GM19035 (cell line): ENCODE measurements around the gene CCDC9.
"Not testable (repeated sequence)": the region's sequence is repeated elsewhere in the genome, so short reads cannot be mapped to it uniquely, and the experiment has no call there.

Source experiments
- ATAC-seq: cut with Tn5 transposase; IDR thresholded peaks from one replicate; pipeline ENCODE4 v1.9.1; 2021; ENCODE audit not compliant: unreplicated experiment

The CCDC9 gene

DNA sequence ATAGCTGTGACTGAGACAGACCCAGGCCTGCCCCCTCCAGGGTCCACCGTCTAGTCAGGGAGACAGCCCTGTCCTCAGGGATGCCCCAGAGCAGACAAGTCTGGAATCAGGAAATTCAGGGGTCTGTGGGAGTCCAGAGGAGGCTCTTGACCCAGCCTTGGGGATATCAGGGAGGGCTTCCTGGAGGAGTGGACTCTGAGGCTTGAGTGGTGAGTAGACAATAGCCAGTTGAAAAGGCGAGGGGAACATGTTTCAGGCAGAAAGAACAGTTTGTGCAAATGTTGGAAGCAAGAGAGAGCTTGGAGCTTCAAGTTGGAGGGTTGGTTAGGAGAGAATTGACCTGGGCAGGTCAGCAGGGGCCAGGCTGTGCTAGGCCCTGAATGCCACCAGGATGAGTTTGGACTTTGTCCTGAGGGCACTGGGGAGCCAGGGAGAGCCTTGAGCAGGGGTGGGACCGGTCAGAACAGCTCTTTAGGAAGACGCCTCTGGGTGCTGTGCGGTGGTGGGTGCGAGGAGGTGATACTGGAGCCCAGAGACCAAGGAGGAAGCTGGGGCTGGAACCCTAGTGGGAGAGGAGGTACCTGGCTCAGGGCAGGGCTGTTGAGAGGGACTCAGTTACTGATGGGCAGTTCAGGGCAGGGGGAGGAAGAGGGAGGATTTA is 2.7 kb downstream of the CCDC9 start:
- no peak for ATAC-seq

DNA sequence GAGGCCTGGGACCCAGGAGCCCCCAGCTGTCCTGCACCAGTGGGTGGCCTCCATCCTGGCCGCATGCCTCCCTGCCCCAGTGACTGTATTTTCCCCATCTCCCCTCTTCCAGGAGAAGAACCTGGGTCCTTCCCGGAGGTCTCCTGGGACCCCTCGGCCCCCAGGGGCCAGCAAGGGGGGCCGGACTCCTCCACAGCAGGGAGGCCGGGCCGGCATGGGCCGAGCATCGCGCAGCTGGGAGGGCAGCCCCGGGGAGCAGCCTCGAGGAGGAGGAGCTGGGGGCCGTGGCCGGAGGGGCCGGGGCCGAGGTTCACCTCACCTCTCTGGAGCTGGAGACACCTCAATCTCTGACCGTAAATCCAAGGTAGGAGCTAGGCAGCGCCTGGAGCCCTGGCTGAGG is 4.2 kb downstream of the CCDC9 start:
- ATAC-seq: no peak

DNA sequence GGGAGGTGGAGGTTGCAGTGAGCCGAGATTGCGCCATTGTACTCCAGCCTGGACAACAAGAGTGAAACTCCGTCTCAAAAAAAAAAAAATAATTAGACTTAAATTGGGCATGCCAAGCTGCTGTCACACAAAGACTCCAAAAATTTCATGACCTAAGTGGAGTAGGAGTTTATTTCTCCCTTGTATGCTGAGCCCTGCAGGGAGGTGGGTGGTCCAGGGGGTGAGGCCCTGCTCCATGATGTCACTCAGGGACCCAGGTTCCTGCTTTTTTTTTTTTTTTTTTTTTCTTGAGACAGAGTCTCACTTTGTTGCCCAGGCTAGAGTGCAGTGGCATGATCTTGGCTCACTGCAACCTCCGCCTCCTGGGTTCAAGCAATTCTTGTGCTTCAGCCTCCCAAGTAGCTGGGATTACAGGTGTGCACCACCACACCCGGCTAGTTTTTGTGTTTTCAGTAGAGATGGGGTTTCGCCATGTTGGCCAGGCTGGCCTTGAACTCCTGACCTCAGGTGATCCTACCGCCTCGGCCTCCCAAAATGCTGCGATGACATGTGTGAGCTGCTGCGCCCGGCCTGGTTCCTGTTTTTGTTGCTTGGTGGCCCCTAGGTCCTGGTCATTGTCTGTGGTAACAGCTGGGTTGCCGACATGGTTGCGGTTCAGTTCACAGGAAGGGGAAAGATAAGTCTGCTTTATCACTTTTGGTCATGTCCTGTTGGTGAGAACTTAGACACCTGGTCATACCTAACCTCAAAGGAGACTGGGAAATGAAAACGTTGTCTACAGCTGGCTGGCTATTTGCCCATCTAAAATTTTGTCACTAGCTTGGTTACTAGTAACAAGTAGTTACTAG is 5.8 kb downstream of the CCDC9 start:
- peak; percentile 66 for ATAC-seq

DNA sequence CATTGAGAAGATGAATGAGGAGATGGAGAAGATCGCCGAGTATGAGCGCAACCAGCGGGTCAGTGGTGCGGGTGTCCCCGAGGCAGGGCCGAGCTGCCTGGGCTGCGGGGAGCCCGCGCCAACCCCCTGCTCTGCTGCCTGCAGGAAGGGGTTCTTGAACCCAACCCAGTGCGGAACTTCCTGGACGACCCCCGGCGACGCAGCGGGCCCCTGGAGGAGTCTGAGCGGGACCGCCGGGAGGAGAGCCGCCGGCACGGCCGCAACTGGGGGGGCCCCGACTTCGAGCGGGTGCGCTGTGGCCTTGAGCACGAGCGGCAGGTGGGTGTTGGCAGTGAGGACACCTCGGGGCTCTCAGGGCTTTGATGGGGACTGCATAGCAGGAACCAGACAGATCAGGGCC is 8.3 kb downstream of the CCDC9 start:
- ATAC-seq: no peak

DNA sequence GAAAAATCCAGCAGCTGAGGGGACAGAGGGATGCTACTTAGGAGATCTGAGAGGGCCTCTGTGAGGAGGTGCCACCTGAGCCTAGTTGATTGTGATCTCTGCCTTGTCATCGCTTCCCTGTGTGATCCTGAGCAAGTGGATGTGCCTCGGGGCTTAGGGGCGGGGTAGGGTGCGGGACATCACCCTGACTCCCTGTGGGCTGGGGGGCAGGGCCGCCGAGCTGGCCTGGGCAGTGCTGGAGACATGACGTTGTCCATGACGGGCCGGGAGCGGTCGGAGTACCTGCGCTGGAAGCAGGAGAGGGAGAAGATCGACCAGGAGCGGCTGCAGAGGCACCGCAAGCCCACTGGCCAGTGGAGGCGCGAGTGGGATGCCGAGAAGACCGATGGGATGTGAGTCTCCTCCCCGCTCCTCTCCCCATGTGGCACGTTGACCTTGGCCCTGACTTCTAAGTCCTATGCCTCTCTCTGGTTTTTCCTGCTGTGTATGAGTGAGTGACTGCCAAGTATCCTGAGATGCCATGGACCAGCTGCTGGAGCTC is 10.1 kb downstream of the CCDC9 start:
- no peak for ATAC-seq

DNA sequence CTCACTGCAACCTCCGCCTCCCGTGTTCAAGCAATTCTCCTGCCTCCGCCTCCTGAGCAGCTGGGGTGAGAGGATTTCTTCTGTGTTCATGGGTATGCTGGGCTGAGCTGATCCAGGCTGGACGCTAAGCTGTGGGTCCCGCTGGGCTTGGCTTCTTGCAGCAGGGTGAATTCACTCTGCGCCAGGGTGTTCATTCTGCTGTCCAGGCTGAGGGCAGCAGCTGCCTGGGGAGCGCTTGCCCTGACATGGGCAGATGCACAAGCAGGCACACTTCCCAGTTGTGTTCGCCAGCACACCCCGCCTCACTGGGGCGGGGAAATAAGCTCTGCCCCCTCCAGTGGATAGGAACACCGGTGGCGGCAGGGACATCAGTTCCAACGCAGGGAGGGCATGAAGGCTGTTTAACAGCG is 11.0 kb downstream of the CCDC9 start:
- no peak for ATAC-seq

DNA sequence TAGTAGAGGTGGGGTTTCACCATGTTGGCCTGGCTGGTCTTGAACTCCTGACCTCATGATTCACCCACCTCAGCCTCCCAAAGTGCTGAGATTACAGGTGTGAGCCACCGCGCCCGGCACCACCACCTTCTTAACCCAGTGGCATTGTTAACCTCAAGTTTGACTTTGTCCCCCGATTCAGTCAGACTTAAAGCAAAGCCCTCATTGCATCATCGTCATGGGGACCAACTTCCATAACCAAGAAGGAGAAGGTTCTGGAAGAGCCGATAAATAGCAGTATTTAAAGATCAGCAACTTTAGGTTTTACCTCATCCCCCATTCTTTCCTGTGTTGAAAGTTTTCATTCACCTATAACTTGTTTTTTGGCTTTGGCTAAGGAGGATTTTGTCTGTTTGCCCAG is 11.7 kb downstream of the CCDC9 start:
- ATAC-seq: no peak

DNA sequence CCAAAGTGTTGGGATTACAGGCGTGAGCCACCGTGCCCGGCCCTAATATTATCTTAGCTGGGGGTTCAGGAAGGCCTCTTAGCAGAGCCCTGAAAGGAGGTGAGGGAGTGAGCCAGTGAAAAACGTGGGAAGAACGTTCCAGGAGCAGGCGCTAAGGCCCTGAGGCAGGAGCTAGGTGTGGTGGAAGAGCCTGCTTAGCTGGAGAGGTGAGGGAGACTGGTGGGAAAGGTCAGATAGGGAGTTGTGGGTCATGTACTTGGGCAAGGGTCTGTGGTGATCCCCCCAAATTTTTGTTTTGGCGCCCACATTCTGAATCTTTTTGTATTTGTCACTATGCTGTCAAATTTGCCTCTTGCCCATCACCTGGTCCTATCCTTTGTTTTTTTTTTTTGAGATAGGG is 13.3 kb downstream of the CCDC9 start:
- no peak for ATAC-seq

DNA sequence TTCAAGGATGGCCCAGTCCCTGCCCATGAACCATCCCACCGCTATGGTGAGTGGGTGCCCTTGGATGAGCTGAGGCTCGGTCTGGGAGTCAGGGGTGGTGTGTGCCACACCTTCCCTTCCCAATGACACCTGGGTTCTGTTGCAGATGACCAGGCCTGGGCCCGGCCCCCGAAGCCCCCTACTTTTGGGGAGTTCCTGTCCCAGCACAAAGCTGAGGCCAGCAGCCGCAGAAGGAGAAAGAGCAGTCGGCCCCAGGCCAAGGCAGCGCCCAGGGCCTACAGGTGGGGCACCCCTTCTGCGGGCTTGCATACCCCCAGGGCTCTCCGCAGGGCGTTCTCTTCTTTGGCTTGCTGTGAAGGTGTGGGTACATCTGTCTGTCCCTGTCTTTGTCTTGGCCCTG is 14.1 kb downstream of the CCDC9 start:
- ATAC-seq: no peak

DNA sequence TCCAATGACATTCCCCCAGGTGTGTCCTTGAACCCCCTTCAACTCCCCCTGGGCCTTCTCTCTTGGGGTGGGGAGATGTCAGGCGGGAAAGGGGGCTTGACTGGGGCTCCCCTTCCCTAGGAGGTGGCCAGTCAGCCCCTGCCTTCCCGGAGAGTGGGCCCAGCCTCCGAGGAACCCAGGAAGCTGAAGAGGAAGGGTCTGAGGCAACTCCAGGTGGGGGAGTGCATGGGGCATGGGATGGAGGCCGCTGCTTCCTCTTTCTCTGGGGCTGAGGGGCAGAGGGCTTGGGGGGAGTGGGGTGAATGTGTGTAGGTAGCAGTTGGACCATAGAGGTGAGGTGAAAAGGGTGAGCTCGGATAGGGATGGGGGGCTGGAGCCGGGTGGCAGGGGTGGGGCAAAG is 15.6 kb downstream of the CCDC9 start:
- ATAC-seq: no peak

DNA sequence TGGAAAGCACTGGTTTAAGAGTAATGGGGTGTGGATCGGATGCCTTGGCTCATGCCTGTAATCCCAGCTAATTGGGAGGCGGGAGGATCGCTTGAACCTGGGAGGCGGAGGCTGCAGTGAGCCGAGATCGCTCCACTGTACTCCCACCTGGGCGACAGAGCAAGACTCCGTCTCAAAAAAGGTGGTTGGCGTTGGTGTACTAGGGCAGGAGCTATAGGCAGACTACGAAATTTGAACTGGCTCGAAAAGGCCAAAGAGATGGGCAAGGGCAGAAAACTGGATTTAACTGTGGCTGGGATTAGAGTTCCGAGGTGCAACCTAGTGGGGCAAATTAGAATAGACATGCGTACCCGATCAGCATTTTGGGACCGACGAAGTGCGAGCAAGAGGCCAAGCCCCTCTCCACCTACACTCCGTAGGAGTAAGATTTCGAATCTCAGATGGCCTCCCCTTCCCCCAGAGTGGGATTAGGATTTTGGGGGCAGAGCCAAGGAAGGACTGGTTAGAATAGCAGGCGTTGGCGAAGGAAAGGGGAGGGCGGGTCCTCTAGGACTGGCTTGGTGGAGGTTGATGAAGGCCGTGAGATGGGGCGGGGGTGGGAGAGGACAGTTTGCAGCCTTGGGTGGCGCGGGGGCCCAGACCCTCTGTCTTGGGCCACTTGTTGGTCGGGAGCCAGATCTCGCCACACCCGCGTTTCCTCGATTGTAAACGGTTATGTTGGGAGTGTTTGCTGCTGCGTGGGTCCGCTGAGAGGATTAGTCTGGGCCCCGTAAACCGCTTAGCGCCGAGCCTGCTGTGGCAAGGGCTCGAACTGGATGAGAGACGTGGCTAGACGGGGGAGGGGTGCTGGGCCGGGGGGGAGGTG is 16.4 kb downstream of the CCDC9 start:
- no peak for ATAC-seq

DNA sequence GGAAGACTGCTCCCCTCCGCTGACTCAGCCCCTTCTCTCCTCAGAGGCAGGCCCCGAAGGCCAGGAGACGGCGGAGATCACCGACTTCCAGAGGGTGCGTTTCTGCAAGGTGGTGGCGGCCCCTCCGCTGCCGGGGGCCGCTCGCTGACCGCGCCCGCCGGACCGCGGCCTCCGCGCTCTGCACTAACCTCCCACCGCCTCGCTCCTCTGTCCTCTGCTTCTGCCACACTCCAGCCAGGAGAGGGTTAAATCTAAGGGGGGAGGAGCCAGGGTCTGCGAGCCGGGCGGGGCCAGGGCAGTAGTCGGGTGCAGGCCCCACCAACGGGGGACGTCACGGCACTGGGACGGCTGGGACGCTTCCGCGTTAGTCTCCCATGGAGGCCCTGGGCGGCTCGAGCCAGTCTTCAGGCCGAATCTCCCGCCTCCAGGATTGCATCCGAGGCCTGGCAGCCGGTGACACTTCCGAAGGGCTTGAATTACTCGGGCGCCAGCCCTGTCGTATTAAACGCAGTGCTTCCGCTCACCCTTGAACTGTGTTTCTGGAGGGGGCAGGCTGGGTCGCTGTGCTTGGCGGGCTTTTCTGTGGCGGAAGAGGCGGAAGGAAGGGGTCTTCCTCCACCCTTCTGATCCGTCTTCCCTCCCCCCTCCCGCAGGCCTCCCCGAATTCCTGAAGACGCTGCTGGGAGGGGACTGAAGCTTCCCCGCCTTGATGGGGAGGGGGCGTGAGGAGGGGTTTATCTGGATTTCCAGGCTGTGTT is 17.2 kb downstream of the CCDC9 start:
- peak; percentile 56 for ATAC-seq

DNA sequence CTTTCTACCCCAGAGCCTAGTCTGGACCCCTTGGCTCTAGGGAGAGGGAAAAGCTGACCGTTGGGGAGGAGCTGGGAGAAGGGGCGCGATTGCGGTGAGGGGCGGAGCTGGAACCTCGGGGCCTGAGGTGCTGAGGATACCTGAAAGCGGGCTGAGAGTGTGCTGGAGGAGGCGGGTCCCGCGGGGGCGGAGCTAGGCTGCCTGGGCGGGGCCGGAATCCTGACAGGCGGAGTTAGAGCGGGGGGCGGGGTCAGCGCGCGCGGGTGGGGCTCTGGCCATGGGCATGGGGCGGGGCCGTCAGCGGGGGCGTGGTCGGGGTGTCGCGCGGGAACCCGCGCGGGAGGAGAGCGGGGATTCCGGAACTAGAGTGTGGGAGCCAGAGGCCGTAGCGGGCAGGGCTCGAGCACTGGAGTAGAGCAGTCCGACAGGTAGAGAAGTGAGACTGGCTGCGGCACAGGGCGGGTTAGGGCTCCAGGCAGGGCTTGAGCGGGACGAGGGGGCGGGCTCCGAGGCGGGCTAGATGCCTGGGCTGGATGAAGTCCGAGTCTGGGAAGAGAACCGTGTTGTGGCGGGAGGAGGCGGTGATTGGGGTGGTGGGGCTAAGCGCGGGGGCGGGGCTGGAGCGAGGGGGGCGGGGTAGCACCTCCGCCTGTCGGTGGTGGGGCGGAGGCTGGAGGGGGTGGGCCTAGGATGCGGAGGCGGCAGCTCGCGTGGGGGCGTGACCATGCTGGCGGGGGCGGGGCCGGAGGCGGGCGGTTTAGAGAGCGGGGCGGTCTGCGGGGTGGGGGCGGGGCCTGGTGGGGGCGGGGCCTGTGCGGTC is 18.0 kb downstream of the CCDC9 start, which contains the start of gene INAFM1:
Gene INAFM1 (plus strand): TSS at position 815 of the 820 bp plus-strand sequence. CDS start 35 bp downstream, outside the sequence.
- peak; percentile 58 for ATAC-seq

DNA sequence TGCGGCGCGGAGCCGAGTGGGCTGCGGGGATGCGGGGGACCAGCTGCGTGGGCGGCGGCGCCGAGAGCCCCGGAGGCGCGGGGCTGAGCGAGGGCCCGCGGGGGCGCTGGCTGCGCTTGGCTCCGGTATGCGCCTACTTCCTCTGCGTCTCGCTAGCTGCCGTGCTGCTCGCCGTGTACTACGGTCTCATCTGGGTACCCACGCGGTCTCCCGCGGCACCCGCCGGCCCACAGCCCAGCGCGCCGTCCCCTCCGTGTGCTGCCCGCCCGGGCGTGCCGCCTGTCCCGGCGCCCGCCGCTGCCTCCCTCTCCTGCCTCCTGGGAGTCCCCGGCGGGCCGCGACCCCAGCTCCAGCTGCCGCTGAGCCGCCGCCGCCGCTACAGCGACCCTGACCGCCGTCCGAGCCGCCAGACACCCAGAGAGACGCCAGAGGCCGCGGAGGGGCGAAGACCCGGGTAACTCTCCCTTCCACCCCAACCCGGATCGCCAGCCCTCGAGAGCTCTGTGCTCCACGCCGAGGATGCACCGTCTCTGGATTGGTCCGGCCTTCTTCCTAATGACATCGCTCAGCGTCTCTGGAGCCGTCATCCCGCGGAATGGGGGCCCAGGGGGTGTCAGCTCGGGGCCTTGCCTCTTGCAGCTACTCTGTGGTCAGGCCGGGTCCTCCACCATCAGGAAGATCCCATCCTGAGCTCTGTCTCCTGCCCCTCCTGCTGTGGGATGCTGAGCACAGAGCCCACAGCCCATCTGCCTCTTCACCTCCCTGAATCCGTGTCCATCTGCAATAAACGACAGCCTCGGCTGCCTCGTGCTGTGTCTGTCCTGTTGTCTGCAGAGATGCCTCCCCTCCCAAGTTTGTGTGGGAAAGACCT is 18.8 kb downstream of the CCDC9 start:
- ATAC-seq: peak; percentile 30

DNA sequence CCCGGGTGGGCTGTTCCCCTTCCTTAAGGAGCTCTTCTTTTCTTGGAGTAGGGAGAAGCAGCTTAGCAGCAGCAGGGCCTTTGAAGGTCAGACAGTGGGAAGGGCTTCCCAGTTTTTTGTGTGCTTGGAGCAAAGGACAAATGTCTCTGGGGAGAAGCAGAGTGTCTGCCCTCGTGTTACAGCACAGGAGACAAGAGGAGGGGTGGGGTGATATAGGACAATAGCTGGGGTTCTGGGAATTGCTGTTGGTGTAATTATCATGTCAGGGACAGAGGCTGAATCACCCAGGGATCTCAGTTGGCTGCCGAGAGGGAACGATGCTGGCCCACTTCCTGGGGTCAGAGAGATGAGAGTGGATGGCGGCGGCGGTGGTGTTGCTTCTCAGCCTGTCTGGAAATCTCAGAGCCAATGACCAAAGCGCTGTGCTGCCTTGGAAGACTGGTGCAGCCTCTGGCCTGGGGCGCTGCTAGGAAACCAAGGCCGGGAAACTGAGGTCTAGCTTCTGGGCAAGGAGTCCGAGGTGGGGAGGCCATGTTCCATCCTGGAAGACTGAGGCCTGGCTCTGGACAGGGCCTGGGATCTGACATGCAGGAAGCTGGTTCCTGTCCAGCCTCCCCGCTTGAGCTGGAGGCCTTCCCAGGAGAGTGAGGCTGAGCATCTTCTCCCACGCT is 19.6 kb downstream of the CCDC9 start:
- ATAC-seq: no peak

DNA sequence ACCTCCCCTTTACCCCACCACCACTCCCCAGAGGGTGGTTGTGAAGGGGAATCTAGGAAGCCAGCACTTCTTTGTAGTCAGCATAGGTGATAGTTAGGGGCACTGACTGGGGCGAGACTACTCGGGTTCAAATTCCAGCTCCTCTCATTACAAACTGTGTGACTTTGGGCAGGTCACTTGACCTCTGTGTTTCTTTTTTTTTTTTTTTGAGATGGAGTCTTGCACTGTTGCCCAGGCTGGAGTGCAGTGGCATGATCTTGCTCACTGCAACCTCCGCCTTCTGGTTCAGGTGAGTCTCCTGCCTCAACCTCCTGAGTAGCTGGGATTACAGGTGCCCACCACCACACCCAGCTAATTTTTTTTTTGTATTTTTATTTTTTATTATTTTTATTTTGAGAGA is 20.2 kb downstream of the CCDC9 start:
- not testable (repeated sequence) for ATAC-seq

DNA sequence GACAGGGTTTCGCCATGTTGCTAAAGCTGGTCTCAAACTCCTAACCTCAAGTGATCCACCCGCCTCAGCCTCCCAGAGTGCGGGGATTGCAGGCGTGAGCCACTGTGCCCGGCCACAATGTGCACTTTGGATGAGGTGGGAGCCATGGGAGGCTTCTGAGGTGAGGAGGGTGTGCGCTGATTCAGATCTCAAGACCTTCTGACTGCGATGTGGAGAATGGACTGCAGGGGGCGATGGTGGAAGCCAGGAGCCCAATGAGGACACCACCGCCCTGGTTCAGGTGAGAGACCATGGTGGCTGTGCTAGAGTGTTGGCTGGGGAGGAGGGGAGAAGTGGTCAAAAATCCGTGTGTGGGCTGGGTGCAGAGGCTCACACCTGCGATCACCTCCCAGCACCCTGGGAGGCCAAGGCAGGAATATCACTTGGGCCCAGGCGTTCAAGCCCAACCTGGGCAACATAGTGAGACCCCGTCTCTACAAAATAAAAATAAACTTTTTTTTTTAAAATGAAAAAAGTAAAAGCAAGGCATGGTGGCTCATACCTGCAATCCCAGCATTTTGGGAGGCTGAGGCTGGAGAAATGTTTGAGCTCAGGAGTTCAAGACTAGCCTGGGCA is 24.0 kb downstream of the CCDC9 start:
- ATAC-seq: no peak
